Skeletal muscle satellite cell (primary cell): ENCODE results near the gene DNASE1.
"Not testable (repeated sequence)": the region's sequence is repeated elsewhere in the genome, so short reads cannot be mapped to it uniquely, and the experiment has no call there.

Experiments used
- H3K27me3 ChIP-seq: 2 replicates; pipeline ENCODE4 v1.7.0; 2013; ENCODE audit warnings: low read length; ENCODE audit not compliant: control insufficient read depth, insufficient read depth
- H3K36me3 ChIP-seq: 2 replicates; pipeline ENCODE4 v1.7.0; 2013; ENCODE audit warnings: mild to moderate bottlenecking, control low read depth, low read length; ENCODE audit not compliant: insufficient read depth
- H3K4me1 ChIP-seq: 2 replicates; pipeline ENCODE4 v1.7.0; 2013; ENCODE audit warnings: low read length; ENCODE audit not compliant: control insufficient read depth, insufficient read depth
- H3K4me2 ChIP-seq: 2 replicates; pipeline ENCODE4 v1.7.0; 2013; ENCODE audit warnings: mild to moderate bottlenecking, low read length
- H3K4me3 ChIP-seq: 2 replicates; pipeline ENCODE4 v1.7.0; 2013; ENCODE audit warnings: low read length
- H3K9ac ChIP-seq: 2 replicates; pipeline ENCODE4 v1.7.0; 2013; ENCODE audit warnings: mild to moderate bottlenecking, low read depth, low read length, moderate library complexity
- H3K9me3 ChIP-seq: replicated peaks from 2 replicates; pipeline ENCODE4 v1.7.0; 2013; ENCODE audit warnings: mild to moderate bottlenecking, control low read depth, low read length

The DNASE1 gene

DNA sequence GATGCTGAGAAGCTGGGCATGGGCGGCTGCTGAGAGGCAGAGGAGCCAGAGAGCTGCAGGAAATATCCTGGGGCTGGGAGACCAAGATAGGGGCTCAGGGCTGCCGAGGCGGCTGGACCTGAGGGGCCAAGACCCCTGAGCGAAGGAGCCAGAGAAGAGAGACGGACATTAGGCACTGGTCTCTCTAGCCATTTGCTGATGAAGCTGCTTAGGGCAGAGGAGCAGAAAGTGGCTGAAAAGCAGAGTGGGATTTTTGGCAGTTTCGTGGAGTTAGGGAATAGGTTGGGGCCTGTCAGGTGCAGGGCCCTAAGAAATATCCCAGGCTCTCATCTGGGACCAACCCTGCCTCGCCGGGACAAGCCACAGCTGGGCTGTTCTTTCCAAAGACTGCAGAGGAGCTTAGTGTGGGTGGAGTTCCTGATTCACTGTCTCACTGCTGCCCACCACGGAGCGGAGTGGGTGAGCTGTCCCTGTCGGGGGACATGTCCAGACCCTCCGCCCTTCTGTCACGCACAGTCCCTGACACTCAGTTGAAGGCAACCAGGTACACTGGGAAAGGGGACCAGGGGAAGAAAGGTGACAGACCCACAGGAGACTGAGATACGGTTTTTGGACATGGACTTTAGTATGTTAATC is 11.3 kb upstream of the DNASE1 start:
- Histone ChIP-seq H3K36me3 (no peaks in the 10 kb centered on the region), H3K4me1 (peaks cover 15% of the 10 kb centered on the region), H3K4me2 (no peak overlapping the region), H3K4me3 (no peak overlapping the region), H3K27me3 (no peaks in the 10 kb centered on the region), H3K9ac (no peak overlapping the region), H3K9me3 (no peaks in the 10 kb centered on the region)

GRCh38 chr16:3645108-3645503 is 9.4 kb upstream of the DNASE1 start:
- Histone ChIP-seq H3K9me3 (no peaks in the 10 kb centered on the region), H3K9ac (no peak overlapping the region), H3K27me3 (no peaks in the 10 kb centered on the region), H3K36me3 (no peaks in the 10 kb centered on the region), H3K4me1 (peaks cover 15% of the 10 kb centered on the region), H3K4me3 (no peak overlapping the region), H3K4me2 (no peak overlapping the region)

DNA sequence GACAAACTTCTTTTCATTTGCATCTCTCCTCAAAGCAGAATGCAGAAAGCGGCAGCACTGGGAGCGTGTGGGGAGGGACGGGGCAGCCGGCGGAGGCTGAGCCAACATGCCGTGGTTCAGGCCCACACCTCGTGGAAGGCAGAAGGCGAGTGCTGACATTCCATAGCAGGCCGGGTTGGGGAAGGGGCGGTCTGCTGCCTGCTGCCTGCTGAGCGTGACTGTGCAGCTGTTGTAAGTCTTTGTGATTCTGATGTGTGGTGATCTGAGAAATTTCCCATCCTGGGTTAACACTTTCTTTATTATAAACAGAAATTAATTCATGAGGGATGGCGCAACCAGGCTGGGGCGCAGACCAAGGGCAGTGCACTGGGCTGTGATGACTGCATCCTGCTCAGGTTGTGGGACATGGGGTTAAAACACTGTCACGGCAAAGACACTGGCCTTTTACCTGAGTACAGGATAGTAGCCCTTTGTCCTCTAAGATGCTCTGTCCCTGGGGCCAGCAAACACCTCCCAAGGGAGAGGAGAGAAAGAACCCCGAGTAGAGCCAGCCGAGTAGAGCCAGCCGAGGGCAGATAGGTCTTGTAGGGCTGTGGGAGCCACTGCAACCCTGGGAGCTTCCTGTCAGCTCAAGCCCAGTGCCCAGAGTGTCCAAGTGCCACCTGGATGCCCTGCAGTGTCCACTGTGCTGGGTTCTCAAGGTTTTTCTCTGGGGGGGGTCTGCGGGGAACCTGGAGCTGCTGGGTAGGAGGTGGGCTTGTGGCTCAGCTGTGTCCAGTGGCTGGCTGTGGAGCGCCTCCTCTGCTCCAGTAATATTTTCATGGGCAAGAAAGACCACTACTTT is 8.8 kb upstream of the DNASE1 start:
- Histone ChIP-seq H3K9ac (no peak overlapping the region), H3K4me2 (peak overlapping the region; percentile 5), H3K27me3 (no peaks in the 10 kb centered on the region), H3K36me3 (peaks cover under 1% of the 10 kb centered on the region), H3K9me3 (no peaks in the 10 kb centered on the region), H3K4me1 (peaks cover 15% of the 10 kb centered on the region), H3K4me3 (no peak overlapping the region)

DNA sequence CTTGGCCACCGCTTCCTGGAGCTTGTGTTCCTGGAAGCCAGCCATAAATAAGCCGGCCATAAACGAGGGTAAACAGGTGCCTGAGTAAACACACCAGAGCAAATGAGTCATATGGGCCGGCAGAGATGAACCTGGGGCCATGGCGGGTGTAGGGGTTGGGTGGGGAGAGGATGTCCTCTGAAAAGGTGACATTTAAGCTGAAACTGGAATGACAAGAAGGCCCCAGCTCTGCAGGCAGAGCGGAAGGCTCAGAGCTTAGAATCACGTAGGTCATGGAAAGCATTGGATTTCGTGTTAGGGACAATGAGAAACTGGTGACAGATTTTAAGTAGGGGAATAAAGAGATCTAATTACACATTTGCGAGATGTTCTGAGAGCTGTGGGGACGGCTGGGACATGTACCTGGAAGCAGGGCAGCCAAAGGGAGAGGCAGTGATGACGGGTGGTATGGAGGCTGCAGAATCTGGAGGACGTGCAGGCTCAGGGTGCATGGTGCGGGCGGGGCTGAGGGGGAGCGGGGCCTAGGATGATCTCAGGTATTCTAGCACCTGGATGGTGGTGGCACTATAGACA is 8.1 kb upstream of the DNASE1 start:
- no peak overlapping the region for H3K4me3 ChIP-seq
- H3K4me1 ChIP-seq = peaks cover 15% of the 10 kb centered on the region
- no peak overlapping the region for H3K9ac ChIP-seq
- H3K36me3 ChIP-seq = peaks cover 7% of the 10 kb centered on the region
- H3K9me3 ChIP-seq = no peaks in the 10 kb centered on the region
- H3K27me3 ChIP-seq = no peaks in the 10 kb centered on the region
- no peak overlapping the region for H3K4me2 ChIP-seq

- Histone ChIP-seq H3K27me3 (no peaks in the 10 kb centered on the region), H3K36me3 (peaks cover 20% of the 10 kb centered on the region), H3K4me1 (peaks cover 7% of the 10 kb centered on the region), H3K9me3 (no peaks in the 10 kb centered on the region), H3K4me3 (no peak overlapping the region), H3K9ac (no peak overlapping the region), H3K4me2 (no peak overlapping the region)
Measured at GRCh38 chr16:3650631-3651265, 3.7 kb upstream of the DNASE1 start.

DNA sequence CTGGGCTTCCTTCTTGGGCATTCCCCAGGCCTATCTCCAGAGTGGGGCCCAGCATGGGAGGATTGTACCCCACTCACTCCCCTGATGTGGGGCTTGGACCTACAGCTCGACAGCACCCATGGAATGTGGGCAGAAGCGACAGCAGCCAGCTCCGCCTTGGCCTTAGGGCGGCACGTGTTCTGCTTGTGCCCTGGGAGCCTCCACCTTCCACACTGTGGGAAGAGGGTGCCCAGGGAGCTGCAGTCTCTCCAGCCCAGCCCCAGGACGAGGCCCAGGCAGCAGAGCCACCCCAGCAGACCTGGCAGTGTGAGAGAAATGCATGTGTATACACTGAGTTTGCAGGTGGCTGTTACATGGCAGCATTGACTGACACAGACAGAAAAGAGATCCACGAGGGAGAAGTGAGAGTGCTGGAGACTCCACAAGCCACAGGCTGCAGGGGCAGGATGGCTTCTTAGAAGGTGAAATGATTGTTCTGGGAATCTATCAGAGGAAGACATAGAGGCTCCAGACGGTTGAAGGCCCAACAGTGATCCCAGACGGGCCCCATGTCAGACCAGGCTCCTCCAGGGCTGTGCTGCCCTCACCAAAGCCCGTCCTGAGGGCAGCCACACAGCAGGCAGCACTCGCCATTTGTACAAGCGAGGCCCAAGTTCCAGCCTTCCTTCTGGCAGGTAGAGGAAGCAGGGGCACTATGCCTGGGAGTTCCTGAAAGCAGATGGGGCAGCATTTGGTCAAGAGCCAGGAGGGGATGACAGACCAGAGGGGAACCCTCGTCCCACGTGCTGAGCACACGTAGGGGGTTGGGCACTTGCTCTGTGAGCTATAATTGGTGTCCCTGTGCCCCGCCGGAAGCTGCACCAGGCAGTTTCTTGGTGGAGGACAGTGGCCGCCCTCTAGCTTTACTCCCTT is 2.8 kb upstream of the DNASE1 start:
- Histone ChIP-seq H3K9ac (no peak overlapping the region), H3K36me3 (peaks cover 23% of the 10 kb centered on the region), H3K9me3 (no peaks in the 10 kb centered on the region), H3K4me3 (no peak overlapping the region), H3K27me3 (no peaks in the 10 kb centered on the region), H3K4me2 (no peak overlapping the region), H3K4me1 (no peaks in the 10 kb centered on the region)

DNA sequence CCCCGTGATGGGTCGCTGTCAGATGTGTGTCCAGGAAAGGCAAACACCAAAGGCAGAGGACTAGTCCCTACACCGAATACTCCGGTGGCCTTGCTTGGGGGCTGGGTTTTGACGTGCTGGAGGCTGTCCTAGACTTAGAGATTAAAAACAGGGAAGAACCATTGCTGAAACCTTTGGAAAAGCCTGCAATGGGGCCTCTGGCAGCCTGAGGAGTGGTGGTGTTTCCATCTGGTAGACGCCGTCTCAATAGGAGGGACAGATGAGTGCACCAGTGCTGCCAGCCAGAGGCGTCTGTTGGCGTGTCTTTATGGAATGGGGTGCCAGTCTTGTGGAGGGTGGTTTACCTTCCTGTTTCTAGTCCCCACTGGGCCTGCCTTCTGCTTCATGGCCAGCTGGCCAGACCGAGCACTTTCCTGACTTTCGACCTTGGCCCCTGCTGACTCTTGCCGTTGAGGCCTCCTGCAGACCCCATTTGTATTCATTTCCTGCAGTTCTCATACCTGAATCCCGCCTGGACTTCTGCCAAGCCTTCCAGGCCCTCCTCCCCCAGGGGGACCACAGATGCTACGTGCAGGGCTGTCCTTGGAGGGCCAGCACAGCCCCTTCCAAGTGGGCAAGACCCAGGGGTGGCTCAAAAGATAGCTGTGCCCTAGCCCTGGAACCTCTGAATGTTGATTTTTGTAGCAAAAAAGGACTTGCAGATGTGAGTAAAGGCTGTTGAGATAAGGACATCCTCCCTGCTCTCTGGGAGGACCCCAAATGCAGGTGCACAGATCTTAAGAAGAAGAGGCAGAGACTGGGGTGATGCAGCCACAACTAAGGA is 1.9 kb upstream of the DNASE1 start:
- Histone ChIP-seq H3K4me3 (no peak overlapping the region), H3K9me3 (no peaks in the 10 kb centered on the region), H3K9ac (no peak overlapping the region), H3K27me3 (no peaks in the 10 kb centered on the region), H3K4me1 (no peaks in the 10 kb centered on the region), H3K36me3 (peaks cover 31% of the 10 kb centered on the region), H3K4me2 (no peak overlapping the region)

DNA sequence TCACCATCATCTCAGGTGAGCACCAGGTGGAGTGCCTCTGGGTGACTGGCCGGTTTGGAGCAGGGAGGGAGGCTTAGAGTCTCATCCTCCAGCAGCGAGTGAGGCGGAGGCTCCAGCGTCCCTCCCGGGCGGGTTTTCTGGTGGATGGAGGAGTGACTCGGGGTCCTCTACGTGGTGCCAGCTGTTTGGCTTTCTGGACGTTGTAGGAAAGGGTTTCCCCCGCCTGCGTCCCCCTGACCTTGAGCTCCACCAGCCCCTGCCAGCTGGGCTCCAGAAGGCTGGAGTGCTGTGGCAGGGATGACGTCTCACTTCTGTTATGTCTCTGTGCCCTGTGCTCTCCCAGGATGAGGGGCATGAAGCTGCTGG is 522 bp downstream of the DNASE1 start:
- H3K4me1 ChIP-seq = no peaks in the 10 kb centered on the region
- no peaks in the 10 kb centered on the region for H3K27me3 ChIP-seq
- no peak overlapping the region for H3K4me2 ChIP-seq
- H3K4me3 ChIP-seq = no peak overlapping the region
- H3K9ac ChIP-seq = no peak overlapping the region
- no peaks in the 10 kb centered on the region for H3K9me3 ChIP-seq
- H3K36me3 ChIP-seq = peaks cover 45% of the 10 kb centered on the region

- no peaks in the 10 kb centered on the region for H3K9me3 ChIP-seq
- H3K4me3 ChIP-seq = no peak overlapping the region
- H3K36me3 ChIP-seq = peaks cover 48% of the 10 kb centered on the region
Measured at GRCh38 chr16:3655396-3656159, 1.1 kb downstream of the DNASE1 start.

DNA sequence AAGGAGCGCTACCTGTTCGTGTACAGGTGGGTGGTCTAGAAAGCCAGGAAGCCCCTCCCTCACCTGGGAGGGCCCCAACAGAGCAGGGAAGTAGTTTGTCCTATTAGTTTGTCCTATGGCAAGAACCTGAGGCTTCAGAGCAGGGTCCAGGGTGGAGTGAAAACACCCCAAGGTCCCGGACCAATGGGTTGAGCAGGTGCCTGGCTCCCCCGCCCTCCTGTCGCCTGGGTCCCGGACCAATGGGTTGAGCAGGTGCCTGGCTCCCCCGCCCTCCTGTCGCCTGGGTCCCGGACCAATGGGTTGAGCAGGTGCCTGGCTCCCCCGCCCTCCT is 1.6 kb downstream of the DNASE1 start:
- H3K4me1 ChIP-seq, H3K4me3 ChIP-seq, H3K27me3 ChIP-seq, H3K9ac ChIP-seq, H3K9me3 ChIP-seq, H3K4me2 ChIP-seq: not testable (repeated sequence)
- peaks cover 49% of the 10 kb centered on the region for H3K36me3 ChIP-seq

More at GRCh38 chr16:3655396-3656159, 1.1 kb downstream of the DNASE1 start:
- no peaks in the 10 kb centered on the region for H3K27me3 ChIP-seq
- no peak overlapping the region for H3K4me2 ChIP-seq
- no peaks in the 10 kb centered on the region for H3K4me1 ChIP-seq
- H3K9ac ChIP-seq = no peak overlapping the region
